GM18499 (cell line): ENCODE data around the gene ADARB2.
"Not testable (repeated sequence)": the region's sequence is repeated elsewhere in the genome, so short reads cannot be mapped to it uniquely, and the experiment has no call there.

ENCODE experiments used
- ATAC-seq: cut with Tn5 transposase; IDR thresholded peaks from one replicate; pipeline ENCODE4 v1.9.1; 2021; ENCODE audit warnings: moderate number of reproducible peaks; ENCODE audit not compliant: insufficient read depth, unreplicated experiment

ADARB2 gene

GRCh38 chr10:1232164-1232911 is 505.0 kb downstream of the ADARB2 start:
- no peak for ATAC-seq

GRCh38 chr10:1230592-1231275 is 506.6 kb downstream of the ADARB2 start:
- no peak for ATAC-seq

GRCh38 chr10:1230138-1230537 is 507.2 kb downstream of the ADARB2 start:
- no peak for ATAC-seq

- no peak for ATAC-seq
Observed at GRCh38 chr10:1229574-1229973, 507.8 kb downstream of the ADARB2 start.

- ATAC-seq: no peak
Observed at GRCh38 chr10:1229116-1229515, 508.2 kb downstream of the ADARB2 start.

GRCh38 chr10:1228467-1228975 is 508.8 kb downstream of the ADARB2 start:
- ATAC-seq: no peak

- ATAC-seq: no peak
Observed at GRCh38 chr10:1227510-1228402, 509.6 kb downstream of the ADARB2 start.

GRCh38 chr10:1226907-1227306 is 510.4 kb downstream of the ADARB2 start:
- not testable (repeated sequence) for ATAC-seq

GRCh38 chr10:1219874-1220273 is 517.5 kb downstream of the ADARB2 start:
- ATAC-seq: not testable (repeated sequence)

GRCh38 chr10:1217661-1218060 is 519.7 kb downstream of the ADARB2 start:
- ATAC-seq: no peak

GRCh38 chr10:1217237-1217587 is 520.1 kb downstream of the ADARB2 start:
- no peak for ATAC-seq

GRCh38 chr10:1216574-1217236 is 520.6 kb downstream of the ADARB2 start:
- no peak for ATAC-seq

GRCh38 chr10:1215862-1216573 is 521.3 kb downstream of the ADARB2 start:
- ATAC-seq: no peak

- no peak for ATAC-seq
Observed at GRCh38 chr10:1214882-1215540, 522.3 kb downstream of the ADARB2 start.

GRCh38 chr10:1214071-1214675 is 523.2 kb downstream of the ADARB2 start:
- no peak for ATAC-seq

- no peak for ATAC-seq
Observed at GRCh38 chr10:1213252-1214070, 523.9 kb downstream of the ADARB2 start.

- ATAC-seq: no peak
Observed at GRCh38 chr10:1212571-1213141, 524.7 kb downstream of the ADARB2 start.
